K562 (cell line): ENCODE measurements around the gene DPP3. TPM values are rescaled to one million over a fixed set of nuclear protein-coding genes. Genes with fewer than 3 reads are reported as not detected.

Experiments used
- ATAC-seq: fragments of 200-7000 bp; cut with Tn5 transposase; 3 replicates; pipeline ENCODE4 v1.9.1; 2020; ENCODE audit warnings: moderate library complexity
- BruUV-seq: library from RNA; stranded (reverse); fragments of 400-500 nt; replicated peaks from 2 replicates; lab custom pipeline; 2021; lab: Mats Ljungman, UMichigan
- CTCF ChIA-PET: fragments of 300-600 bp; formaldehyde crosslinking; extraction: SDS; loops from one replicate; lab custom pipeline; 2021; ENCODE audit warnings: low intra/inter-chr PET ratio; lab: Yijun Ruan, JAX
- POLR2A ChIA-PET: fragments of 300-600, 350-650 bp; sonication (Branson Sonifier 250); formaldehyde crosslinking; extraction: SDS; loops from one replicate; lab custom pipeline; 2021; ENCODE audit warnings: antibody characterized with exemption, inconsistent platforms; lab: Yijun Ruan, JAX
- DNase-seq, 4 experiments: peaks; one replicate each; pipeline versions ENCODE4 v3.0.0 to v3.0.0-alpha.2; 2011 to 2018; ENCODE audit warnings: low spot score in 3 of 4, mixed read lengths in 3 of 4; ENCODE audit errors: extremely low read depth in 1 of 4
- FAIRE-seq: peaks from 2 replicates; lab custom pipeline; 2011; peaks lifted over from hg19 to GRCh38; lab: Jason Lieb, UNC
- H2AFZ ChIP-seq: 2 replicates; pipeline ENCODE4 v1.6.0; 2011; ENCODE audit warnings: low read depth, low read length, control low read depth, inconsistent platforms
- H3K27ac ChIP-seq: fragments of 200-600 bp; 3 replicates; pipeline ENCODE4 v1.8.0; 2011; ENCODE audit warnings: low read depth, mild to moderate bottlenecking, control low read depth, inconsistent platforms, low read length, moderate library complexity, mixed read lengths; ENCODE audit errors: extremely low read depth
- H3K27me3 ChIP-seq, 2 experiments: fragments of 300-600 bp in 1 of 2; 2 replicates in 1 of 2; 3 replicates in 1 of 2; pipeline versions ENCODE4 v1.6.0 to v1.8.0; 2011; ENCODE audit warnings: inconsistent platforms in 2 of 2, low read length in 2 of 2, mild to moderate bottlenecking in 1 of 2, mixed read lengths in 1 of 2, moderate library complexity in 1 of 2; ENCODE audit not compliant: control insufficient read depth in 2 of 2, insufficient read depth in 2 of 2
- H3K36me3 ChIP-seq: fragments of 300-600 bp; 3 replicates; pipeline ENCODE4 v1.8.0; 2011; ENCODE audit warnings: mild to moderate bottlenecking, low read length, inconsistent platforms; ENCODE audit not compliant: control insufficient read depth, insufficient read depth
- H3K4me1 ChIP-seq, 2 experiments: fragments of 200-600 bp in 1 of 2; replicated peaks in 1 of 2; 2 replicates in 1 of 2; 3 replicates in 1 of 2; pipeline versions ENCODE4 v1.5.1 to v1.8.0; 2011; ENCODE audit warnings: inconsistent platforms in 2 of 2, low read length in 2 of 2, mild to moderate bottlenecking in 1 of 2, mixed read lengths in 1 of 2, moderate library complexity in 1 of 2; ENCODE audit not compliant: control insufficient read depth in 2 of 2, insufficient read depth in 2 of 2
- H3K4me2 ChIP-seq: 2 replicates; pipeline ENCODE4 v1.6.1; 2011; ENCODE audit warnings: low read length, control low read depth, inconsistent platforms, mixed read lengths; ENCODE audit not compliant: insufficient read depth
- H3K4me3 ChIP-seq: fragments of 200-600 bp; sonication (generic), shearing (Covaris generic); 2 replicates; pipeline ENCODE4 v1.5.1; 2016; ENCODE audit warnings: control low read depth, inconsistent platforms
- H3K79me2 ChIP-seq: fragments of 200-600 bp; 3 replicates; pipeline ENCODE4 v1.8.0; 2011; ENCODE audit warnings: low read length, inconsistent platforms; ENCODE audit not compliant: control insufficient read depth, insufficient read depth
- H3K9ac ChIP-seq, 2 experiments: 2 replicates each; pipeline versions ENCODE4 v1.6.0 to v1.6.1; 2011; ENCODE audit warnings: low read depth in 2 of 2, low read length in 2 of 2, control low read depth in 1 of 2, inconsistent platforms in 1 of 2, mild to moderate bottlenecking in 1 of 2, mixed read lengths in 1 of 2; ENCODE audit not compliant: insufficient read depth in 1 of 2
- H3K9me1 ChIP-seq: one replicate; pipeline ENCODE4 v1.6.0; 2011; ENCODE audit warnings: inconsistent platforms, mild to moderate bottlenecking, low read length, moderate library complexity; ENCODE audit not compliant: control insufficient read depth, insufficient read depth
- H3K9me3 ChIP-seq: replicated peaks from 2 replicates; pipeline ENCODE4 v1.5.1; 2011; ENCODE audit warnings: low read depth, low read length, inconsistent platforms; ENCODE audit not compliant: control insufficient read depth, insufficient read depth
- H4K20me1 ChIP-seq: replicated peaks from 2 replicates; pipeline ENCODE4 v1.6.1; 2011; ENCODE audit warnings: low read length, inconsistent platforms, mixed read lengths; ENCODE audit not compliant: control insufficient read depth, insufficient read depth
- CTCFL ChIP-seq: IDR thresholded peaks from 2 replicates; pipeline ENCODE4 v1.6.1; 2011; ENCODE audit warnings: borderline replicate concordance, low read depth, mild to moderate bottlenecking, moderate library complexity, low read length; ENCODE audit not compliant: insufficient read depth, poor library complexity, severe bottlenecking
- FOXP1 ChIP-seq: sonication (generic); formaldehyde crosslinking; IDR thresholded peaks from 2 replicates; pipeline ENCODE4 v1.8.0; 2022; ENCODE audit warnings: mild to moderate bottlenecking, missing genetic modification reagents
- MCM2 ChIP-seq: fragments of 450-650 bp; IDR thresholded peaks from 2 replicates; pipeline ENCODE4 v1.6.1; 2017; ENCODE audit warnings: low read depth, mild to moderate bottlenecking
- RFX1 ChIP-seq: fragments of 450-650 bp; IDR thresholded peaks from 2 replicates; pipeline ENCODE4 v1.6.1; 2016; ENCODE audit warnings: mild to moderate bottlenecking, moderate library complexity
- SIN3B ChIP-seq: fragments of 450-650 bp; IDR thresholded peaks from 2 replicates; pipeline ENCODE4 v1.6.1; 2017; ENCODE audit warnings: low read depth, mild to moderate bottlenecking, moderate library complexity
- SPI1 ChIP-seq: IDR thresholded peaks from 2 replicates; pipeline ENCODE4 v1.6.1; 2011; ENCODE audit warnings: low read depth, low read length, control low read depth, borderline replicate concordance
- YBX1 ChIP-seq: fragments of 450-650 bp; IDR thresholded peaks from 2 replicates; pipeline ENCODE4 v1.7.1; 2016; ENCODE audit warnings: mild to moderate bottlenecking
- ZNF384 ChIP-seq: IDR thresholded peaks from 2 replicates; pipeline ENCODE4 v1.6.1; 2012; ENCODE audit warnings: low read depth, low read length, improper control_type of control experiment
- WGBS: fragments of 100-300 bp; shearing (Covaris generic); methylation state at CpG from one replicate; pipeline ENCODE4 v1.1.6; 2016; ENCODE audit warnings: low coverage, mixed read lengths; ENCODE audit not compliant: insufficient coverage; ENCODE audit errors: missing lambda C conversion rate; 5-methylcytosine and 5-hydroxymethylcytosine counted together
- in situ Hi-C: fragments of 300-500 bp; cut with MboI; formaldehyde crosslinking; loops from 4 replicates; pipeline ENCODE4 v1.15.0; 2018; ENCODE audit warnings: inconsistent platforms, mixed read lengths
- intact Hi-C: fragments of 100-400 bp; cut with micrococcal nuclease; formaldehyde crosslinking; loops from 2 replicates; pipeline ENCODE4 v1.14.2; 2022
- polyA plus RNA-seq, 8 experiments: library from polyadenylated mRNA; depleted of rRNA in 4 of 8; stranded (reverse) in 5 of 8; unstranded in 3 of 8; fragments of >200 nt; fragmentation: Nextera tagmentation in 2 of 8; fragmentation: Illumina TruSeq in 1 of 8; extraction: Ambion mirVana in 2 of 8; extraction: Trizol in 1 of 8; gene quantifications; 2 replicates each; pipeline versions ENCODE4 v1.2.1 to v1.2.3, GENCODE V29; 2011 to 2014; ENCODE audit warnings: inconsistent platforms in 1 of 8, missing spikeins in 1 of 8
- total RNA-seq, 7 experiments: library from RNA; depleted of rRNA in 6 of 7; stranded (reverse); fragments of >200 nt in 6 of 7; fragmentation: Illumina TruSeq in 2 of 7; extraction: Trizol in 2 of 7; gene quantifications; 2 replicates each; pipeline versions ENCODE4 v1.2.1 to v1.2.3, GENCODE V29; 2011 to 2021; ENCODE audit warnings: low replicate concordance in 1 of 7

Gene DPP3
- total and polyA plus RNA-seq, 9 of the 15 experiments (the other 6 are each of a cell fraction or from before 2014, with no cell fraction given), result 3.7 to 69.2 (median 43.3) TPM

DNA sequence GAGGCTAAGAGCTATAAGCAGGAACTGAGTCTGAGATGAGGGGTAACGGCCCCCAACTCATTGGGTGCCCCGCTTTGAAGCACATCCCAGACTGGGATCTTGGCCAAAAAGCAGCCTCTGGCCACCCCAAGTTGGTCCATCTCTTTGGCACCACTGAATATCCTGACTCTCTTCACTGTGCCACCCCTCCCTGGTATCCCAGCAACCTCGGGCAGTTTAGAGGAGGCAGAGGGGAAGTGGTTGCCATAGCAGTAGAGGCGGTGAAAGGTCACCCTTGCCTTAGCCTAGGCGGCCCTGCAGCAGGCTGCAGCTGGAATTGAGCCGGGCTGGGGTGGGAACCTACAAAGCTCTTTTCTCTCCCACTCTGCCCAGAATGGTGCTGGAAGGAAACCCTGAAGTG, 12.5 kb upstream of the DPP3 start:
- H3K27ac ChIP-seq, result no peak overlapping the region
- ChIA-PET POLR2A (interaction anchor here (0.7 to 2.6 kb wide), 4 partner anchors 12 to 850 kb away, joined by 3 to 18 read pairs (median 8); partner anchors contain the start of gene DPP3), CTCF (no interaction called here)
- FAIRE-seq (no peak), DNase-seq (no peak), ATAC-seq (no peak)
- H3K9me1 ChIP-seq, result no peaks in the 10 kb centered on the region
- TSS peak; percentile 75 for BruUV-seq
- WGBS, result 54% methylated on average over 6 of the region's 6 CpGs
- TF ChIP-seq ZNF384 (no peak), SIN3B (no peak), FOXP1 (CRISPR knock-in tag) (no peak), CTCFL (no peak), RFX1 (peak; percentile 68), SPI1 (peak; percentile 26; the same call in 1 of the 2 replicates), MCM2 (no peak), YBX1 (no peak)
- no peaks in the 10 kb centered on the region for H3K79me2 ChIP-seq
- in situ Hi-C loops, result no loop called here
- peak overlapping the region; percentile 56; the same call in 1 of the 2 replicates for H3K4me3 ChIP-seq
- no peaks in the 10 kb centered on the region for H3K9me3 ChIP-seq
- intact Hi-C loops, result no loop called here
- H2AFZ ChIP-seq, result peak overlapping the region; percentile 74
- H3K27me3 ChIP-seq, result no peaks in the 10 kb centered on the region
- peaks cover 6% of the 10 kb centered on the region; the same call in 1 of the 2 replicates for H4K20me1 ChIP-seq
- H3K4me2 ChIP-seq, result peak overlapping the region; percentile 69; the same call in 1 of the 2 replicates
- H3K36me3 ChIP-seq, result peaks cover 3% of the 10 kb centered on the region; the same call in 1 of the 3 replicates
- peak overlapping the region in 1 of 2 experiments; percentile 83; a peak in 1 of 4 replicates for H3K9ac ChIP-seq
- peaks cover 0 to 24% of the 10 kb centered on the region in 2 experiments; a peak in 3 of 5 replicates for H3K4me1 ChIP-seq
